Measurements from ENCODE around the gene CRAMP1.

Gene CRAMP1

DNA sequence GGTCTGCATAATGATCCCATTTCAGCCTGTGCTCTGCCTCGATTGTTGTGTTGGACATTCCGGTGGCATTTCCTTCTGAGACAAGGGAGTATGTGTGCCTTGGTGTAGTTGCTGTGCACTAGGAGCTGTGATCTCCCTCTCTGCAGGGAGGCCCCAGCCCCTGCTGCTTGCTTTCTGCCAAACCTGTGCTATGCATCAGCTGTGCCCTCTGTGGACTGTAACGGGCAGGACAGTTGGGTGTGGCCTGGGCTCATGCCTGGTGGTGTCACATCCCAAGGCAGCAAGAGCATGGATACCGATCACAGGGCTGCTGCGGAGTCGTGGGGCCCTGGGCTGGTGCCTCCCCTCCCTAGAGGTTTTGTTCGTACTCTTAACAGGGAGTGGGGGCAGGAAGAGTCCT is 62.1 kb downstream of the CRAMP1 start:
- TF ChIP-seq, protein P1, sequence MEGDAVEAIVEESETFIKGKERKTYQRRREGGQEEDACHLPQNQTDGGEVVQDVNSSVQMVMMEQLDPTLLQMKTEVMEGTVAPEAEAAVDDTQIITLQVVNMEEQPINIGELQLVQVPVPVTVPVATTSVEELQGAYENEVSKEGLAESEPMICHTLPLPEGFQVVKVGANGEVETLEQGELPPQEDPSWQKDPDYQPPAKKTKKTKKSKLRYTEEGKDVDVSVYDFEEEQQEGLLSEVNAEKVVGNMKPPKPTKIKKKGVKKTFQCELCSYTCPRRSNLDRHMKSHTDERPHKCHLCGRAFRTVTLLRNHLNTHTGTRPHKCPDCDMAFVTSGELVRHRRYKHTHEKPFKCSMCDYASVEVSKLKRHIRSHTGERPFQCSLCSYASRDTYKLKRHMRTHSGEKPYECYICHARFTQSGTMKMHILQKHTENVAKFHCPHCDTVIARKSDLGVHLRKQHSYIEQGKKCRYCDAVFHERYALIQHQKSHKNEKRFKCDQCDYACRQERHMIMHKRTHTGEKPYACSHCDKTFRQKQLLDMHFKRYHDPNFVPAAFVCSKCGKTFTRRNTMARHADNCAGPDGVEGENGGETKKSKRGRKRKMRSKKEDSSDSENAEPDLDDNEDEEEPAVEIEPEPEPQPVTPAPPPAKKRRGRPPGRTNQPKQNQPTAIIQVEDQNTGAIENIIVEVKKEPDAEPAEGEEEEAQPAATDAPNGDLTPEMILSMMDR (IDR thresholded peaks at IDR 0.05; ENCODE audit: extremely low read depth, missing control alignments): no peak
- DNase-seq (ENCODE audit: low spot score): no peak

DNA sequence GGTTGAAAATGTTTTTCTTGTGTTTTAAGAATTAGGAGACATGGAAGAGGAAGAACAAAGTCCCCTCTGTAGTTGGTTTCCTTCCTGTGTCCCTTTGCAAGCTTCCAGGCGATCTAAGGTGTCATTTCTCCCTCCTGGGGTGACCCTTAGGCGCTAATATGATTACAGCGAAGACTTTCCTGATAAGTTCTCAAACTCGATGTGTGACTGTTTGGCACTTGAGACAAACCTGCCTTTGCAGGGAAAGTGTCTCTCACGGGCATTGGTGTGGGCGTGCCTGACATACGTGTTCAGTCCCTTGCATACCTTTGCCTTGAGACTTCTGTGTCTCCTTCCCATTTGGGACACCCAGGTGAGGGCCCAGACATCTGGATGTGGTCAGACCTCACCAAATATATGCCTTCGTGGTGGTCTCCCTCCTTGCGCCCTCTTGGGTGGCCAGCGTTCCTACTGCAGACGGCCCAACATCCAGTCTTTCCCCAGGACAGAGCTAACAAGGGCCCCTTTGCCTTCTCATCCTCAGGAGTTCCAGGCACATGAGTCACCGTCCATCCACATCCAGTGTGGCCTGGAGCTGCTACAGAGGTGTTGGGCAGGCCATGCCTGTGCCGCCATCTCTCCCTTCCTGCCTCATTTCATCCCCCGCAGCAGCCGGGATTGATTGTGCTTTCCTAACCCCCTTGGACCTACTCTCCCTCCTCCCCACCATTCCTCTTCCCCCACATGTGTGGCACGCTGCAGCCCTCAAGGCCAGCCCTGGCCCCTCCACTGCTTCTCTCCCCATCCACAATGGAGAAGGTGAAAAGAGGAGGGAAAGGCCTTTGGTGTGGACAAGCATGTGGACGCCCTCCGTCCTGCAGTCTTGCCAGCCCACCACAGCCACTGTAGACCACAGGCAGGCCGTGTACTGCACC is 62.8 kb downstream of the CRAMP1 start:
- no peak for DNase-seq (ENCODE audit: low spot score)
- TF ChIP-seq, protein P1 (IDR thresholded peaks at IDR 0.05; ENCODE audit: extremely low read depth, missing control alignments): no peak

DNA sequence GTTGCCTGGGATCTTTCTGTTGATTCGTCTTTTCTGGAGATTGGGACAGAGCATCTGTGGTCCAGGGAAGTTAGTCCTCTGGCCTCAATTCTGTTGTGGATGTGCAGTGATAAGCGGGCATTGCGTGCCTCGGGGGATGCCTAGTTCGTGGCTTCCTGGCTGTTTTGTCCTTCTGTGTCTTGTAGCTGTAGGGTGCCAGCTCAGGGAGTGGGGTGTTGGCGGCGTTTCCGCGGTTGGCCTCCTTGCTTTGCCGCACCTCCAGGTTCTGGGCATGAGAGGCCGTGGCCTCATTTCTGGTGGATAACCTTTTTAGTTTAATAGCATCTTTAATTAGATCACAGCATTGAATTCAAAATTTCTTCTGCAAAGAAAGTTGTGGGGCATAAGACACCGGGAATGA is 64.5 kb downstream of the CRAMP1 start:
- DNase-seq (ENCODE audit: low spot score): no peak
- TF ChIP-seq, protein P1 (IDR thresholded peaks at IDR 0.05; ENCODE audit: extremely low read depth, missing control alignments): no peak

DNA sequence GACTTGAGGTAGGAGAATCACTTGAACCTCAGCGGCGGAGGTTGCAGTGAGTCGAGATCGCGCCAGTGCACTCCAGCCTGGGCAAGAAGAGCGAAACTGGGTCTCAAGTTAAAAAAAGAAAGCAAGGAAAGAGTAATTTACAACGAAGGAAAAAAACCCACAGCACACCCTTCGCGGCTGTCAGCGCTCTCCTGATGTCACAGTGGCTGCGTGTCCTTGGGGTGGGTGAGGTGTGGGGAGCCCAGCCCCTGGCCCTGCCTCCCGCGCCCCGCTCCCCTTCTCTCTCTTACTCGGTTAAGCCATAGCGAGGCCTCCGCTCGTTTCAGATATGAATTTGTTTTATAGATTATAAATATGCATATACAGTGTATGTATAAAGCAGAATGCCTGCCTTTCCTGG is 65.2 kb downstream of the CRAMP1 start:
- DNase-seq (ENCODE audit: low spot score): no peak
- TF ChIP-seq, protein P1 (IDR thresholded peaks at IDR 0.05; ENCODE audit: extremely low read depth, missing control alignments): no peak

DNA sequence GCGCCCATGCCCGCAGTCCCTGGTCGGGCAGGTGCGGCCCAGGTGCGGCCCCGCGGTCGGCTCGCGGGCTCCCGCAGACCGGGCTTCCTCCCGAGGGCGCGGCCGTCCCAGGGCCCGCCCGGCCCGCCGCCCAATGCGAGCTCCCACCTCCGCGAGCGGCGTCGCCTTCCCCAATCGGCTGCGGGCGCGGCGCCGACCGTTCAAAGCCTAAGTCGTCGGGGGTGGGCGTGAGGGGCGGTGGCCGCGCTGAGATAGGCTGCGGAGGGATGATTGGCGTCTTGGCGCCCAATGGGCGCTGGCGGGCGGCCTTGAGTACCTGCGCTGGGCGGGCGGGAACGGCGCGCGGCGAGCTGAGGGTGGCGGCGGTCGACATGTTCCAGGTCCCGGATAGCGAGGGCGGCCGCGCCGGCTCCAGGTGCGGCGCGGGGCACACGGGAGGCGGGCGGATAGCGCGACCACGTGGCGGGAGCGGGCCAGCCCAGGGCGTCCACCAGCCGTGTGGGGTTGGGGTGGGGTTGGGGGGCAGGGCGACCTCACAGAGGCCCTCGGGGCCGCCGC is 65.9 kb downstream of the CRAMP1 start, which contains the start of gene JPT2:
JPT2 (plus strand) TSS at position 338 of the 558 bp plus-strand sequence; CDS start at position 372, 34 bp downstream.
- TF ChIP-seq, protein P1 (IDR thresholded peaks at IDR 0.05; ENCODE audit: extremely low read depth, missing control alignments): no peak

DNA sequence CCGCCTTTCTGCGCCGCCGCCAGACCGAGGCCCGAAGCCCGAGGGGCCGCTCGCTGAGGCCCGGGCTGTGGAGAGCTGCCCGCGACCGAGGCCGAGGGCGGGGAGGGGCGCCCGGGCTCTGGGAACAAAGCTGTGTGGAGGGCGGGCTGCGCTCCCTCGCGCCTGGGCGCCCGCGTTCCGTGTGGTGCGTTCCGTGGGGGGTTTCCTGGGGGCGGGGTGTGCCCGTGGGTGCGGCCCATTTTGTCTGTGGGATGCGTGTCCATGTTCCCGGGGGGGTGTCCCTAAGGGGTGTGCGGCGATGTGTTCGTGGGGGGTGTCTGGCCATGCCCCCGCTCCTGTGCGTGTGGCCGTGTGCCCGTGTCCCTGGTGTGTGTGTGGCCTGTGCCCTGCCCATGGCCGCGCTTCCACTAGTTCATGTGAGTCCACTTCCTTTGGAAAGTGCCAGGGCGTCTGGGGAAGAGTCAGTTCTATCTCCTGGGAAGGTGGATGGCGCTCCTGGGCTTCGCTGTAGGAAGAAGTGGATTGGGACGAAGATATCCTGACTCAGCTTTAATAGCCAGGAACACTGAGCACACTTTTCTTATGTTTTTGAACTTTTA is 66.4 kb downstream of the CRAMP1 start:
- DNase-seq (ENCODE audit: low spot score): no peak
- TF ChIP-seq, protein P1 (IDR thresholded peaks at IDR 0.05; ENCODE audit: extremely low read depth, missing control alignments): no peak

More for the DNA sequence above, 65.9 kb downstream of the CRAMP1 start, which contains the start of gene JPT2:
- DNase-seq (ENCODE audit: low spot score): peak; percentile 100

DNA sequence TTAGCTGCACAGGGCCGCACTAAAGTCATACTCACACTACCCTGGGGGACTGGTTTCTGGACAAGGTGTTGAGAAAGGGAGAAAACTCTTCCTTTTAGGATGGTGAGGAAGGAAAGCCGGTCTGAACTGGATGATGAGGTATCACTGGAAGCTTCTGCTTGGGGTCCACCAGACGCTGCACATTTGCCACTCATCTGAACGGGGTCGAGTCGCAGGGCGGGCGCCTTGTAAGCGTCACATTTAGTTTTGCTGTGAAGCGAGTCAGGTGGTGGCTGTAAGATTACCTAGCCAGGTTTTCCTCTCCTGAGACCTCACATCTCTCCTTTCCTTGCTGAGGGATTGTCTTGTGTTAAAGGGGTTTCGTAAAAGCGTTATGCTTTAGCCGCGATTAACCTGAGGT is 68.2 kb downstream of the CRAMP1 start:
- DNase-seq (ENCODE audit: low spot score): no peak
- TF ChIP-seq, protein P1 (IDR thresholded peaks at IDR 0.05; ENCODE audit: extremely low read depth, missing control alignments): no peak

Measured in GM20000 (cell line).